GM21360 (cell line): ENCODE results near the gene BTBD9.

Experiments
- ATAC-seq: cut with Tn5 transposase; IDR thresholded peaks from one replicate; pipeline ENCODE4 v1.9.1; 2021; ENCODE audit warnings: mild to moderate bottlenecking, moderate library complexity; ENCODE audit not compliant: unreplicated experiment

BTBD9 gene

DNA sequence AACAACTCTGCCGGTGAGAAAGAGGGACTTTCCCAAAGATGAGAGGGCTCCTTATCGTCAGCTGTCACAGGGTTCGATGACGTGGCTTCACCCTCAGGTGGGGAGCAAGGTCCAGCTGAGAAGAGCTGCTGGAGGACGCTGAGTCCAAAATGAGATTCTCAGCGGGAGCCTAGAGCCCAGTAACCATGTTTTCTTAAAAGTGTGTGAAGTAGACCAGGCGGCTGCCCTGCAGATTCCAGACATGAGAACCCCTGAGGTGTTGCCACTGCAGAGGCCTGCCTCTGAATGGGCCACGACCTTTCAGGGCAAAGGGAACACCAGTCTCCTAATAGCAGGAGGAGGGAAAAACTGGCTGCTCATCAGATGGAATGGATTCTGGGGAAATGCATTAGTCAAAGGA lies 375.1 kb downstream of the BTBD9 start:
- ATAC-seq: no peak

DNA sequence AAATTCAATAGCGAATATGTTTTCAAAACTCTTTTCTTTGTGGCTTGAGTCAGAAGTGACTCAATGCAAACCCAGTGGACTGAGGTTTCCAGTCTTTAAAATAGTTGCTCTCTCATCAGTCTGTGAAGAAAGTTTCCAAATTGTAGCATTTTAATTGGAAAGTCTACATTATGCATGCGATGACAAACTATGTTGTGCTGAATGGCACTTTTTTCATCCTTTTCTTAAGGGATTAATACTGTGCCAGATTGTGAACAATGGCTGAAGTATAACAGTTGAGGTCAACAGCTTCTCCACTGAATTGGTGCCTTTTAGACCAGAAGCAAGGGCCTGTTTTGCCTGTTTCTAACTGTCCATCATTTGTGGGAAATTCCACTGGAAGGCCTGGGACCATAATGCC lies 377.1 kb downstream of the BTBD9 start:
- ATAC-seq: no peak

DNA sequence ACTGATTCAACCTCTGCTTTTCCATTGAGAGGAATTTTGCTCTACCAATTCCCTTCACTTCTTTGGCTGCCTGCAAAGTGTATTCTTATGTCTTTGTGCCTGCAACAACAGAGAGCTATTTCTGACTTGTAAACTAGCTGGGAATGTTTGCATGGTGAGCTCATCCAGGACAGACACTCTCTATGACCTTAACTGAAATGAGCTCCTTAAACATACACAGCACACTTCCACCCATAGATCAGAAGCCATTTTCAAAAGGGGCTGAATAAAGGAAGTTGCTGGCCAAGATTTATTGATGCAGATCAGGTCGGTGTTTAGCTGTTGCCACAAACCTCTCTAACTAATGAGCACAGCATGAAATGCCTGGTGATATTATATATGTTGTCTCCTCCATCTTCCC lies 377.7 kb downstream of the BTBD9 start:
- ATAC-seq: no peak

DNA sequence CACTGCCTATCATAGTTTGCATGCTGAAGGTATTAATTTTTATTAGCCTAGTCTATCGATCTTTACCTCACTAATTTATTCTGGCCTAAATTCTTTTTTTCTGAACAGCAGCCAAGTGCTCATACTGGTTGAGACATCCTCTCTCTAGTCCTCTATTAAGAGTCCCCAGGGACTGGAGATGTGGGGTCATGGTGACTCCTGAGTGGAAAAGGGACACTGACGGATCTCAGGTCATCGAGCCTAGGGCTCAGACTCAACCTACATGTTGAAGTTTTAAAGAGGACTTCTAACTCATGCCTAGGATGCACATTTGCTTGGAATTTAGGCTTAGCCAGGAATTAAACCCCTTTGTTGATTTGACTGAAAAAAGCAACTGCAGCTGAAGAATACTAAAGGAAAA lies 378.1 kb downstream of the BTBD9 start:
- no peak for ATAC-seq

DNA sequence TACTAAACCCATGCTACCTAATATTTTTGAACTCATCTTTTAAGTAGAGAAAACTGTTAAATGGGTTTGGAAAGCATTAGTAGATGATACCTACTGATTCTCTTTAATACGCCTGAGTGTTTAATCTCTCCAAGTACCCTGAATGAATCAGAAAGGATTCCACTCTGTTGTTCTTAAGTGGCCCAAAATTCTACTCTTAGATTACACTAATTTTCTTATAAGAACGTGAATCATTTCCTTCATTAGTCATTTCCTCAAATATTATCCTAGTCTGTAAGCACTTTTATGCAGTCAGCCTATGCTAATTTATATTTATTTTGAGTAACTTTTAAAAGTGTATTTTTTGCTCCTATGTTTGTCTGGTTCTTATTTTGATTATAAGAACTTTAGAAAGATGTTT lies 380.0 kb downstream of the BTBD9 start:
- no peak for ATAC-seq

DNA sequence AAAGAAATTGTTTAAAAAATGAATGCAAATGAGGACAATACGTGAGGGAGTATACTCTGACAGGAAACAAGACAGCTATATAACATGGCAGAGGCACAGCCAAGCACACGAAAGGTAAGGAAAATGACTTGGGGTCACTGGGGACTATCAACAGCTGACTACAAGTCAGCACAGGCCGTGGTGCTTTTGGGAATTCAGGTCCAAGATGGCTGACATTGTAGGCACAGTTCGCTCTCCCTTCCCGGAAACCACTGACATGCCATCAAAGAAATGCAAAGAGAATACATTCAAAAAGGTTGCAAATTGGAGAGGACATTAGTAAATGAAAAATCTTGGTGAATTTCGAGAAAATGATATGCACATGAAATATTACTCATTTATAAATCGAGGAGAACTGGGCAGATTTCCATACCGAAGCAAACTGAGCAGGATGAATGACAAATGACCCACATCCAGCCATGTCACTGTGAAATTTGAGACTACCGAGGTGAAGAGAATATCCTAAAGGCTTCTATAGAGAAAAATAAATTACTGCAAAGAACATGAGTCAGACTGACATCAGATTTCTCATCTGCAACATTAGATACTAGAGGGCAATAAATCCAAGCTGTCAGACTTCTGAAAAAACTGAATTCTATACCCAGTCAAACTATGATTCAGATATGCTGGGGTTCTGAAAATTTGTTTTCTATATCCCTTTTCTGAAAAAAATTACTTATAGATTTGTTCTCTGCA lies 391.1 kb downstream of the BTBD9 start:
- ATAC-seq: no peak

DNA sequence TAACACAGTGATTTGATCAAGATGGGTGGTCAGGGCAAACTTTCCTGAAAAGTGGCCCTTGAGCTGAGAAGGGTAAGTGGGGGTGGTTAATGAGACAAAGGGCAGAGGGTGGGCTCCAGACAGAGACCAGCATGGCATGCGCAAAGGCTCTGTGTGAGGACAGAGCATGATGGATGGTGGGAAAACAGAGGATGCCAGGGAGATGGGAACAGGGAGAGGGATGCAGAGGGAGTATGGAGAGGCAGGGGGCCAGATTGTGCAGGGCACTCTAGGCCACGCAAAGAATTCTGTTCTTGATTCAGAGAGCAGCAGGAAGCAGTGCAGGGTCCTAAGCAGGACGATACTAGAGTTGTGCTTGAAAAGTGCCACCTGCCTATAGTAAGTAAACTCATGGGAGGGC lies 394.4 kb downstream of the BTBD9 start:
- no peak for ATAC-seq

DNA sequence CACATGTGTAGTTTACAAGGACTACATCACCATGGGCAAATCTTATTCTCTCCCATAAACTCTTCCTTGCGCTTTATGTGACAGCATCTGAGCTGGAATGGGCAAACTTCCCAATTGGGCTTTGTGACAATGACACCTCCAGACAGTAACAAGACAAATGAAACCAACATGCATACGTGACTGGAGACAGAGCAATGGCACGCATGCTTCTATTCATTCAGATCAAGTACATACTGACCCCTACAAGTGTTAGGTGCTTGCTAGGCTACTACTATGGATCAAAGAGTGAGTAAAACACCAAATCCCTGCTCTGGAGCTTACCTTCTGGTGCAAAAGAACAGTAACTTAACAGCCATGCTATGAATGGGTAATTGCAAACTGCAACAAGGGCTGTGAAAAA lies 394.9 kb downstream of the BTBD9 start:
- no peak for ATAC-seq

DNA sequence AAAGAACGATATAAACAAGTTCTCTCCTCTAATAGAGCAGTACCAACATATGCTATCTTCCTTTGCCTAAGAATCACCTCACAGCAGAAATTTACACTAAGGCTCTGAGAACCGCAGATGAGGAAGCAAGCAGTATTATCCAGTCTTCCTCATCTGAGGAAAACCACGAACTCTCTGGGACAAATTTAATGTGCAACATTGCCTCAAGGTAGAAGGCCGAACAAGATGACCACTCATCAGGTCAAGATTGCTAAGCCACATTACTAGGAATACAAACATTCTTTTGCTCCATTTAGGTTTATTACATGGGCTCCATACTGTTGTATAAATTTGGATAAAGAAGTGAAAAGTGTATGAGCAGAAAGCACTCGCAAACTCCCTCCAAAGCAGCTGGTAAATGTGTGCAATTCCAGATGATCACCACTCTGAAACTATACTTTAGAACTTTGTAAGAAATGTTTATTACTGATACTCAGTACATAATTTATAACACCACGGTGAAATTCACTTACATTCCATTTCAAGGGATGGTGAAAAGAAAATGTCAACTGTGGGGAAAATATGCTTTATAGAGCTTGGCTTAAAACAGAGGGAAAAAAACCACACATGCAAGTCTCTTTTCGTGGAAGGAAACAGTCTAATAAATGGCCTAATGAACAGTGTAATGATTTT lies 398.4 kb downstream of the BTBD9 start:
- no peak for ATAC-seq

DNA sequence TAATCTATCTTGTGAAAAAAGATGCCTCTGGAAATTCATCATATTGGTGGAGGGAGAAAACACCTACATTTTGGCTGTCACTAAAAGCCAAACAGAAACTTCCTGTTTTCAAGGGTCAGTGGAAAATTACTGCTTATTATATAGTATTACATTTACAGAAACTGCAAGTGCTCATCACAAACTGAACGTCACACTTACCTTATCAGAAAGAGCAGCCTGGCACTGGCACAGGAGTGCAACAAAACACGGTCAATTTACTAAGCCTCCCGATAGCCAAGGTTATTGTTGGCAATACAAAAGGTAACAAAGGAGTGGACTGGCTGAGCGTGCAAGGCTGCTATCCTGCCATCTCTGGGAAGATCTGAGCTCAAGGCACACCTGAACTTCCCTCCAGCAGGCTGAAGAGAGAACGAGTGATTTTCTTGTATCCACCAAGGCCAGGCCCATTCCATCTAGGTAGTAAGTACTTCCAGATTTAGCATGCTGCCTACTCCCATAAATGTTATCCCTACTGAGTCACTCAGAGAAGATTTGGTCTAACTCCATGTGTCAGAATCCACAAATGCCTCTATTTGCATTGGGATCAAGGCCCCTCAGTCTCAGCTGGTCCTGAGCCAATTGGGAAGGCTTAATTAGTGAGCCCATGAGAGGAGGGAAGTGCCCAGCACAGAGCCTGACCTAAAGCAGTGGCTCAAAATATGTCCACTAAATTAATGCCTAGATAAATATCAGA lies 399.8 kb downstream of the BTBD9 start:
- no peak for ATAC-seq

DNA sequence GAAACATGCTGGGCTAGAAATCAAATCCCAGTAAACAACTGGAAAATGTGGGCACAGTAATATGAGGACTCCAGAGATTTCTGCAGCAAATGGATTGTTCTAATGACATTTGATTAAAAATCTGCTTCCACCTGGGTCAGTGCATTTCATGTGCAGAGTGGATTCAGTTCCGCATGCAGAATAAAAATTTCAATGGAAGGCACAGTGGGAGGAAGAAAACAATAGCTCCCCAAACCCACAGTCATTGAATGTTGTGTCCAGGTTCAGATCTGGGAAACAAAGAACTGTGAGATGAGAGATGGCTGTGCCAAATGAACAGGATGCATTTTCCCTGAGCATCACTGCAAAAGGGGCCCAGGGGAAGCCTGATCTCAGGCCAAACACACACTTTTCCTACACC lies 403.1 kb downstream of the BTBD9 start:
- ATAC-seq: no peak

DNA sequence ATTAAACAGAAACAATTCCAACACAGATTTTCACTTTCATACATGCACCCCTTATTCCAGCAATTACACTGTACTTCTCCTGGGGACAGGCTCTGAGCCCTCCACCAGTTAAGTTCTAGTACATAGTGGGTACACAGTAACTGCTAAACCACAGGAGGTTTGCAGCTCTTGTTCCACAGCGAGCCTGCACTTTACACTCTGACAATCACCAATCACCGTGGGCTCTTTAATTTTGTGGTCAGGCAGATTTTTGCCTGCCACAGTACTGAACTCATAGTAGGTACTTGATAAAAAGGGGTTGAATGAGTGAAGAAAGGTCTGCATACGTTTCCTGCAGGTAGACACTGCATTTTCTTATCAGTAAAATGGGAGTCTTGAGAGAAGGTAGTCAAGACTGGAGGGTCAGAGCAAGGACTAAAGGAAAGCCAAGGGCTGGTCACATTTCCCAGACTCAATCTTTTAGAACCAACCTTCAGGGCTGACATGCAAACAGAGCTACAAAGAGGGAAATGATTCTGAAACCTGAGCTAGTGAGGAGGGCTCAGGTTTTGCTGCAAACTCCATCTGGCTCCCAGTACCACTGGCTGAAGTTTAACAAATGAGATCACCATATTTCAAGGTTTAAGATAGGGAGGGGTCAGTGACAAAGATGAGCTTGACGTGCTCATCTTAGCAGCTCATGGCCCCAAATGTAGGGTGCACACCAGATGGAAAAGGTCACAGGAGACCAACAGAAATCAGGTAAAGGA lies 404.6 kb downstream of the BTBD9 start:
- peak; percentile 78 for ATAC-seq

DNA sequence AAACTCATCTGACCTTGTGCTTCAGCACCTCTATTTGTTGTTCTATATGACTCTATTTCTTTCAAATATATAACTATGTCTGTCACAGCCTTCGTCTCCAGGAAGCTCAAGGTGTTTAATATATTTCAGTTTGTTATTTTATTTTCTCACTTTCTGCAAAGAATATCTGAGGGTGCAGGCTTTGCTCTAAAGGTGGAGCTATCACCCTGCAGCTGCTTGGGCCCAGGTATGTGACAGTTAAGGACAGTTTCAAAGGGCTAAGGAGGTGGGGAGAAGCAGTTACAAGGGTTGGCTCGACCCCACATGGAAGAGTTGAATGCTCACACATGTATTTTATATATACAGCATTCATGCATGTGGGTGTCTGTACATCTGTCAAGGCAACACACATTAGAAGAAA lies 405.6 kb downstream of the BTBD9 start:
- no peak for ATAC-seq

DNA sequence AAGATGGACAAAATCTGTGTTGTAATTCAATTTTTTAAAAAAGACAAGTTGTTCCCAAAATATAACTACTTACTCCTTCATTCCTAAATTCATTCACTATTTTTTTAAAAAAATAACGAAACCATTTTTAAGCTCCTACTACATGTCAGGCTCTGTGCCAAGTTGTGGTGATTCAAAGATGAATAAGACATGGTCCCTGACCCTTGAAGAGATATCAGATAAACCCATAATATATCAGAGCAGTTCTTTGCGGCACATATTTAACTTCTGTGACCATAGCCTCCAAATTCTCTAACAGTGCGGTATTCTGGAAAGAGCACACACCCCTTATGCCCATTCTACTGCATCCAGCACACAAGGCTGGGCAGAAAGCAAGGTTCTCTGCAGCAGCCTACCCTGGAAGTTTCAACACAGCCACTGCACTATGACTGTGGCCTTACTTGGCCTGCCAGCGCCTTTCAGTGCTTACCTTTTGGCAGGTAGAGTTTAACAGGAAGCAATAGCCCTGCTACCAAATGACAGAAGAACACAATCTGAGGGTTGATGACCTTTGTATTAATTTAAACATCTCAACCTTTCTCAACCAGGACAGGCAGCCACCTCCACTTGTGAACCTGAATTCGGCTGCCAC lies 406.5 kb downstream of the BTBD9 start:
- ATAC-seq: no peak

DNA sequence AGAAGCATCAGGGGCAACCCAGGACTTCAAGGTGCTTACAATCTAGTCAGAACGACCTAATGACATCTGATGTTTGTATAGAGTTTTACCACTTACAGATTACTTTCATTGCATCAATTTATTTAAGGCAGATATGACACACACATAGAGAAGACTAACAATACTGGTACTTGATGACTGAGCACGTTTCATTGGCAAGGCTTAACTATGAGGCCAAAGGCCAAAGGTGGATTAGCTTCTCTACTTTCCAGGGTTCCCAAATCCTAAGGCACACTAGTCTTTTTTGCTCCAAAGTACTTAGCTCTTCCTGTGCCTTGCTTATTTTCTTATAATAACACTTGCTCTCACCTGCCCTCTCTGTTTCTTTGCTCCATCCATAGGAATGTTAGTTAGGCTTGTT lies 414.0 kb downstream of the BTBD9 start:
- ATAC-seq: no peak

DNA sequence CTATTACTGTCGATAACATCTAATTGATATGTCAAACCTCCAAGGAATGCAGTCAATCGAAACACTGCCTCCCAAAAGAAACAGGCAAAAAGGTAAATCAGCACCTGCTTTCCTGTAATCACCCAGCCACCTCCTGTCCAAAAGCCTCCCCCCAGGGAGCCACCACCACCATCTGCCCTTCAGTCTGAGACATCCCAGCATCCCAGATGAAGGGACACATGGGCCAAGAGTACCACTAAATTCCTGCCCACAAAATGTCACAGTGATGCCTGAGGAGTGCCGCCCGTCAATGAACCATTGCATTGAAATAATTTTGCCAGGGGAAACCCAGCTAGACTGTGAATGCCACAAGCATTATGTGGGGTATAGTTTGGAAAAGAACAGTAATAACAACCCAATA lies 418.5 kb downstream of the BTBD9 start:
- no peak for ATAC-seq

DNA sequence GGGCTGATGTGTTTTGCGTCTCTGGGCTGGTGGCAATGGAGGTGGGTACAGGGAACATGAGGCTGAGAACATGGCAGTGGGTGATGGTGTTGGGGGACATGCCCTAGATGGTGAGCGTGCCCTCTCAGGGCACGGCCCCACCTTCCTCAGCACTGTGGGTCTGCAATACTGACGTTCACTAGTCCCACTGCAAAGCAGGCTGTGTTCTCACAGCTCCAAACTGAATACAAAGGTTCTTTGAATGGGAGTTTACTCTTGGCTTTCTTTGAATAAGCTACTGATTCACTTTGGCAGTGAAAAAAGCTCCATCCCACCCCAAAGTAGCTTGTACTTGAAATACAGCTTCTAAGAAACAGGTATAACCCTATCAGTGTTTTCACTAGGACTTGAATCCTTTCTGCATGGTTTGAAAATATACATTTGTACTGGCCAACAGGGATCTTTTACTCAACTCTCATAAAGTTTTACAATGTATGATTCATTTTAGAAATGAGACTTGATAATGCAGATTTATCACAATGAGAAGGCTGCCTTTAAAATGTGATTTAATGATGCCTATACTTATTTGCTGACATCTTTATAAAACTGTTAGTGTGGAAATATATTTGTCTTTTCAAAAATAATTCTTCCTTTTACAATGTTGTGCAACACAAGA lies 419.5 kb downstream of the BTBD9 start:
- no peak for ATAC-seq

DNA sequence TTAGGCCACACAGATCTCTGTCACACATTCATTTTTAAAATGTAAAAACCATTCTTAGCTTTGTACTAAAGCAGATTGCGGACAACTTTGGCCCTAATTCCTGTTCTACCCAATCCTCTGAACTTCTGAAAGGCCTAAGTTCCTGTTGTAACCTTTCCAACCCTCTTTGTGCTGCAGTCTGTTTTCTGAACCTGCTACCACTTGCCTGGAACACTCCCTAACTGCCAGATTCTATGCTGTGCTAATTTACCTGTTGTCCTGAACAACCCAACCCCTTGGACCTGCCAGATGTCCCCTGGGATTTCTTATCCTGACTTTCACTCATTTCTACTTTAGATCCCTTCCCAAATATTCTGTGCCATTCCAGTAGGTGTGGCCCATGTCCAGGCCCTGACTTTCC lies 421.5 kb downstream of the BTBD9 start:
- ATAC-seq: no peak

DNA sequence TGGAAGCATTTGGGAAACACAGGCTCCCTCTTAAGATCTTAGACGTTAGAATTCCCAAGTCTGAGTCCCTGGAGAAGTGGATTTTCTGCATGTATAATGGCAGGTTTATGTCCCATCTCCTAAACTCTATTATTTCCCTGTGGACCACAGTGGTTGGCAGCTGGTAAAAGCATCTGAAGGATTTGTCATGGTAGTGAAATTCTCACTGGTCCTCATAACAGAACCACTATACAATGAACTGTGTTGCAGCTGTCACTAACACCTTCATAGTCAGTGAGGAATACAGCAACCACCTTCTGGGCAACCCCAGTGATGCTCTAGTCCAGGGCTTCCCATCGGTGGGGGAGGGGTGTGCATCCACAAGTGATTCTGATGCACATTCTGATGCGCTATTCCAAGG lies 423.3 kb downstream of the BTBD9 start:
- ATAC-seq: no peak

DNA sequence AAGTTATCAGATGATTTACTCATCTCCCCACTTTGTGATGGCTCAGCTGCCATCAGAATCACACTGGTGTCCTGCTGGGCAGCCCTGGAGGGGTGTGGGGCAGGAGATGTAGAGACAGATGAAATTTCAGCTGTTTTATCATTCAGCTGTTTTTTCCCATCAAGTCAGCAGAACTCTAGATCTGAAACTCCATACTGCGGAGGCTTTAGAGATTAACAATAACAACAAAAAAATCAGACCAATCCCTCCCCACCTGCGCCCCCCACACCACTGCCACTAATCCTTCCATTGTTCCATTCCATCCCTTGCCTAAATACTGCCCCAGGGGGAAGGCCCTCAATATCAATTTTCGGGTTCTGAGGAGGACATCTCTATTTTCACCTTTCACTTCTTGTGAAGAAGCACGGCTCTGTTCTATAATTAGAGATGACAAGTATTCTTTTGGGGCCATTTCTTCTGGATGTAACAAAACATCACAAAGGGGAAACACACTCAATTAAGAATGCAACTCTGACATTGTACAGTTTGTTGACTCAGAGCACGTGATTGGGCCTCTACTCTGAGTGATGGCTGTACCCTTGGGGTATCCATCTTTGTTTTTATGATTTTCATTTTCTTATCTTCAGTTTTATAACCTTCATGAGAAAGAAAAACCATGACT lies 423.9 kb downstream of the BTBD9 start:
- ATAC-seq: no peak
